Lung (tissue), 12 donors: ENCODE results near the gene PTPRE. TPM values are rescaled to one million over a fixed set of nuclear protein-coding genes. Genes with fewer than 3 reads are reported as not detected.
"Not testable (repeated sequence)": the region's sequence is repeated elsewhere in the genome, so short reads cannot be mapped to it uniquely, and the experiment has no call there.

Source experiments
- ATAC-seq: fragments of 200-7000 bp; cut with Tn5 transposase; one replicate; pipeline ENCODE4 v1.9.1; 2020; ENCODE audit warnings: moderate number of reproducible peaks; ENCODE audit not compliant: insufficient read depth, low FRiP score
- DNase-seq, 3 donors: peaks; one replicate each; pipeline ENCODE4 v3.0.0-alpha.2; 2013 to 2017
- H3K27ac ChIP-seq, 2 donors: one replicate each; pipeline ENCODE4 v1.5.1; 2013; ENCODE audit warnings: mild to moderate bottlenecking in 2 of 2, moderate library complexity in 2 of 2, control low read depth in 1 of 2, inconsistent platforms in 1 of 2, low read depth in 1 of 2, low read length in 1 of 2
- H3K27me3 ChIP-seq, 3 donors: one replicate each; pipeline ENCODE4 v1.5.1; 2013; ENCODE audit warnings: low read length in 2 of 3; ENCODE audit not compliant: control insufficient read depth in 3 of 3, insufficient read depth in 3 of 3
- H3K36me3 ChIP-seq, 4 donors: one replicate each; pipeline ENCODE4 v1.5.1; 2013; ENCODE audit warnings: low read length in 4 of 4, mild to moderate bottlenecking in 1 of 4, moderate library complexity in 1 of 4; ENCODE audit not compliant: control insufficient read depth in 4 of 4, insufficient read depth in 4 of 4
- H3K4me1 ChIP-seq, 5 donors: one replicate each; pipeline ENCODE4 v1.5.1; 2013; ENCODE audit warnings: low read length in 5 of 5, mild to moderate bottlenecking in 2 of 5, moderate library complexity in 1 of 5; ENCODE audit not compliant: control insufficient read depth in 5 of 5, insufficient read depth in 5 of 5
- H3K4me3 ChIP-seq: one replicate; pipeline ENCODE4 v1.5.1; 2013; ENCODE audit warnings: mild to moderate bottlenecking, control low read depth, moderate library complexity
- H3K9ac ChIP-seq, 2 donors: one replicate each; pipeline ENCODE4 v1.5.1; 2013; ENCODE audit warnings: low read length in 2 of 2, control low read depth in 1 of 2; ENCODE audit not compliant: insufficient read depth in 1 of 2
- H3K9me3 ChIP-seq, 4 donors: one replicate each; pipeline ENCODE4 v1.5.1; 2013; ENCODE audit warnings: low read length in 3 of 4, mild to moderate bottlenecking in 1 of 4, moderate library complexity in 1 of 4; ENCODE audit not compliant: control insufficient read depth in 4 of 4, insufficient read depth in 3 of 4
- CTCF ChIP-seq: IDR thresholded peaks from 2 replicates; pipeline ENCODE4 v1.5.1; 2012; ENCODE audit warnings: mild to moderate bottlenecking; ENCODE audit errors: control extremely low read depth, extremely low read depth
- WGBS, 2 donors: extraction: QIAGEN DNeasy Blood & Tissue Kit; methylation state at CpG; one replicate each; pipeline ENCODE4 v1.1.7; 2013; 5-methylcytosine and 5-hydroxymethylcytosine counted together
- polyA plus RNA-seq, 2 donors: library from polyadenylated mRNA; stranded (reverse); fragments of 200-250 nt; gene quantifications; one replicate each; pipeline ENCODE4 v1.2.1, GENCODE V29; 2013
- total RNA-seq, 2 donors: library from RNA; depleted of rRNA in 1 of 2; stranded (reverse); fragments of >200 nt in 1 of 2; gene quantifications; one replicate each; pipeline ENCODE4 v1.2.1, GENCODE V29; 2014 to 2021
- donor health status: control.
- donor health status: control.
- donor health status: Bipolar disorder and iron deficiency.
- donor health status: healthy.
- donor health status: DM: yes; HTN: yes; CAD: no.

PTPRE gene
- total and polyA plus RNA-seq, 4 donors, result 15.5 to 68.7 (median 36.5) TPM

- H3K36me3 ChIP-seq, result peaks cover 0 to 11% (median 2%) of the 10 kb centered on the region in 4 donors
- H3K9ac ChIP-seq, result no peak overlapping the region
- ATAC-seq (no peak), DNase-seq (no peak)
- 90 to 91% methylated on average over 3 of the region's 3 CpGs for WGBS, 2 donors
- H3K4me1 ChIP-seq, result no peaks in the 10 kb centered on the region
- H3K4me3 ChIP-seq, result no peak overlapping the region
- no peaks in the 10 kb centered on the region for H3K9me3 ChIP-seq
- no peak overlapping the region for H3K27ac ChIP-seq
- no peaks in the 10 kb centered on the region for H3K27me3 ChIP-seq
- no peak for TF ChIP-seq CTCF
These were observed 185.6 kb downstream of the PTPRE start for GRCh38 chr10:128092454-128092853.

GRCh38 chr10:128094596-128094995, 187.7 kb downstream of the PTPRE start:
- not testable (repeated sequence) for DNase-seq

GRCh38 chr10:128095027-128095752, 188.3 kb downstream of the PTPRE start:
- 71 to 79% methylated on average over 11 of the region's 11 CpGs for WGBS, 2 donors
- no peak overlapping the region for H3K4me3 ChIP-seq
- no peak for TF ChIP-seq CTCF
- peaks cover 0 to 2% (median 0%) of the 10 kb centered on the region in 4 donors for H3K9me3 ChIP-seq
- peaks cover 0 to 15% (median 2%) of the 10 kb centered on the region in 4 donors for H3K36me3 ChIP-seq
- no peaks in the 10 kb centered on the region for H3K27me3 ChIP-seq
- H3K27ac ChIP-seq, result no peak overlapping the region
- no peaks in the 10 kb centered on the region for H3K4me1 ChIP-seq
- no peak for ATAC-seq
- no peak for DNase-seq
- no peak overlapping the region for H3K9ac ChIP-seq

More at GRCh38 chr10:128094596-128094995, 187.7 kb downstream of the PTPRE start:
- 97 to 100% methylated on average over 4 of the region's 4 CpGs for WGBS, 2 donors
- not testable (repeated sequence) for H3K4me3 ChIP-seq, H3K9ac ChIP-seq, H3K4me1 ChIP-seq, H3K27ac ChIP-seq, H3K9me3 ChIP-seq, H3K27me3 ChIP-seq, ATAC-seq
- H3K36me3 ChIP-seq, result peaks cover 0 to 12% (median 2%) of the 10 kb centered on the region in 4 donors

GRCh38 chr10:128095753-128096469, 189.0 kb downstream of the PTPRE start:
- no peaks in the 10 kb centered on the region for H3K4me1 ChIP-seq
- no peaks in the 10 kb centered on the region for H3K27me3 ChIP-seq
- no peak for TF ChIP-seq CTCF
- 62 to 76% methylated on average over 11 of the region's 11 CpGs for WGBS, 2 donors
- H3K27ac ChIP-seq, result no peak overlapping the region
- ATAC-seq (no peak), DNase-seq (no peak)
- H3K9me3 ChIP-seq, result peaks cover 0 to 2% (median 0%) of the 10 kb centered on the region in 4 donors
- H3K36me3 ChIP-seq, result peaks cover 0 to 16% (median 4%) of the 10 kb centered on the region in 4 donors
- no peak overlapping the region for H3K9ac ChIP-seq
- no peak overlapping the region for H3K4me3 ChIP-seq
